HEK293 (cell line): Measurements from ENCODE around the gene WDR70.

Experiments
- HOXA7 ChIP-seq: sonication (generic); formaldehyde crosslinking; IDR thresholded peaks from 2 replicates; pipeline ENCODE4 v1.8.1; 2022; ENCODE audit warnings: missing genetic modification reagents, borderline replicate concordance
- HOXD13 ChIP-seq: sonication (generic); formaldehyde crosslinking; IDR thresholded peaks from 2 replicates; pipeline ENCODE4 v1.8.0; 2022; ENCODE audit warnings: missing genetic modification reagents, borderline replicate concordance
- KLF10 ChIP-seq: fragments of 450-650 bp; IDR thresholded peaks from 2 replicates; pipeline ENCODE4 v1.5.1; 2018; ENCODE audit warnings: missing biosample characterization, mild to moderate bottlenecking, missing genetic modification characterization
- SP3 ChIP-seq: fragments of 450-650 bp; formaldehyde crosslinking; IDR thresholded peaks from 2 replicates; pipeline ENCODE4 v1.5.1; 2016; ENCODE audit warnings: missing biosample characterization, missing genetic modification characterization
- ZIC2 ChIP-seq: fragments of 450-650 bp; formaldehyde crosslinking; IDR thresholded peaks from 2 replicates; pipeline ENCODE4 v1.5.1; 2016; ENCODE audit warnings: missing biosample characterization, missing genetic modification characterization
- ZNF112 ChIP-seq: fragments of 450-650 bp; formaldehyde crosslinking; IDR thresholded peaks from 2 replicates; pipeline ENCODE4 v1.5.0; 2017; ENCODE audit warnings: missing biosample characterization, missing genetic modification characterization
- ZNF138 ChIP-seq: fragments of 450-650 bp; formaldehyde crosslinking; IDR thresholded peaks from 2 replicates; pipeline ENCODE4 v1.5.1; 2016; ENCODE audit warnings: missing biosample characterization, missing genetic modification characterization, borderline replicate concordance
- ZNF155 ChIP-seq: fragments of 450-650 bp; formaldehyde crosslinking; IDR thresholded peaks from 2 replicates; pipeline ENCODE4 v1.5.1; 2016; ENCODE audit warnings: missing biosample characterization, missing genetic modification characterization
- ZNF157 ChIP-seq: fragments of 450-650 bp; formaldehyde crosslinking; IDR thresholded peaks from 2 replicates; pipeline ENCODE4 v1.5.1; 2016; ENCODE audit warnings: missing biosample characterization, missing genetic modification characterization
- ZNF18 ChIP-seq: fragments of 450-650 bp; formaldehyde crosslinking; IDR thresholded peaks from 2 replicates; pipeline ENCODE4 v1.5.1; 2016; ENCODE audit warnings: missing biosample characterization, missing genetic modification characterization
- ZNF184 ChIP-seq: fragments of 450-650 bp; IDR thresholded peaks from 2 replicates; pipeline ENCODE4 v1.5.1; 2018; ENCODE audit warnings: missing biosample characterization, mild to moderate bottlenecking, missing genetic modification characterization
- ZNF19 ChIP-seq: fragments of 450-650 bp; formaldehyde crosslinking; IDR thresholded peaks from 2 replicates; pipeline ENCODE4; 2016; ENCODE audit warnings: missing biosample characterization, missing genetic modification characterization, low read depth
- ZNF292 ChIP-seq: fragments of 450-650 bp; formaldehyde crosslinking; IDR thresholded peaks from 2 replicates; pipeline ENCODE4 v1.5.1; 2016; ENCODE audit warnings: low read depth, missing biosample characterization, missing genetic modification characterization, borderline replicate concordance
- ZNF398 ChIP-seq: fragments of 450-650 bp; formaldehyde crosslinking; IDR thresholded peaks from 2 replicates; pipeline ENCODE4 v1.5.1; 2017; ENCODE audit warnings: missing biosample characterization, missing genetic modification characterization
- ZNF433 ChIP-seq: fragments of 450-650 bp; formaldehyde crosslinking; IDR thresholded peaks from 2 replicates; pipeline ENCODE4 v1.5.1; 2016; ENCODE audit warnings: missing biosample characterization, missing genetic modification characterization, low read depth
- ZNF449 ChIP-seq: fragments of 450-650 bp; formaldehyde crosslinking; IDR thresholded peaks from 2 replicates; pipeline ENCODE4 v1.5.1; 2017; ENCODE audit warnings: missing biosample characterization, mild to moderate bottlenecking, missing genetic modification characterization, moderate library complexity
- ZNF596 ChIP-seq: fragments of 450-650 bp; IDR thresholded peaks from 2 replicates; pipeline ENCODE4 v1.5.0; 2018; ENCODE audit warnings: missing biosample characterization, mild to moderate bottlenecking, missing genetic modification characterization, moderate library complexity
- ZNF600 ChIP-seq: fragments of 450-650 bp; formaldehyde crosslinking; IDR thresholded peaks from 2 replicates; pipeline ENCODE4 v1.5.1; 2016; ENCODE audit warnings: missing biosample characterization, missing genetic modification characterization
- ZNF623 ChIP-seq: fragments of 450-650 bp; formaldehyde crosslinking; IDR thresholded peaks from 2 replicates; pipeline ENCODE4 v1.5.1; 2016; ENCODE audit warnings: missing biosample characterization, missing genetic modification characterization
- ZNF654 ChIP-seq: fragments of 450-650 bp; formaldehyde crosslinking; IDR thresholded peaks from 2 replicates; pipeline ENCODE4 v1.5.1; 2016; ENCODE audit warnings: low read depth, missing biosample characterization, missing genetic modification characterization
- ZNF677 ChIP-seq: fragments of 450-650 bp; IDR thresholded peaks from 2 replicates; pipeline ENCODE4 v1.5.0; 2018; ENCODE audit warnings: missing biosample characterization, mild to moderate bottlenecking, missing genetic modification characterization, moderate library complexity
- ZNF777 ChIP-seq: fragments of 450-650 bp; formaldehyde crosslinking; IDR thresholded peaks from 2 replicates; pipeline ENCODE4 v1.5.1; 2017; ENCODE audit warnings: missing biosample characterization, missing genetic modification characterization, borderline replicate concordance
- ZNF843 ChIP-seq: fragments of 450-650 bp; formaldehyde crosslinking; IDR thresholded peaks from 2 replicates; pipeline ENCODE4 v1.5.1; 2016; ENCODE audit warnings: missing biosample characterization, missing genetic modification characterization
- ZSCAN30 ChIP-seq: fragments of 450-650 bp; IDR thresholded peaks from 2 replicates; pipeline ENCODE4 v1.5.1; 2018; ENCODE audit warnings: missing biosample characterization, mild to moderate bottlenecking, missing genetic modification characterization, moderate library complexity
- ZSCAN4 ChIP-seq: fragments of 450-650 bp; formaldehyde crosslinking; IDR thresholded peaks from 2 replicates; pipeline ENCODE4 v1.5.1; 2017; ENCODE audit warnings: missing biosample characterization, missing genetic modification characterization
- ZSCAN5A ChIP-seq: fragments of 450-650 bp; formaldehyde crosslinking; IDR thresholded peaks from 2 replicates; pipeline ENCODE4 v1.5.1; 2016; ENCODE audit warnings: missing biosample characterization, missing genetic modification characterization
- TF ChIP-seq, protein P1 (sequence below): fragments of 450-650 bp; formaldehyde crosslinking; IDR thresholded peaks from 2 replicates; pipeline ENCODE4 v1.5.1; 2016; ENCODE audit warnings: missing biosample characterization, missing genetic modification characterization, borderline replicate concordance
- TF ChIP-seq, protein P2 (sequence below): fragments of 450-650 bp; IDR thresholded peaks from 2 replicates; pipeline ENCODE4 v1.5.1; 2018; ENCODE audit warnings: missing biosample characterization, mild to moderate bottlenecking, missing genetic modification characterization
- TF ChIP-seq, protein P3 (sequence below): fragments of 450-650 bp; formaldehyde crosslinking; IDR thresholded peaks from 2 replicates; pipeline ENCODE4 v1.5.1; 2016; ENCODE audit warnings: missing biosample characterization, missing genetic modification characterization

The WDR70 gene

GRCh38 chr5:37668524-37669047 is 289.5 kb downstream of the WDR70 start (continued):
- no peak for TF ChIP-seq ZNF433 (tag by site-specific recombination)
- TF ChIP-seq ZNF623 (tag by site-specific recombination) = no peak
- TF ChIP-seq ZNF600 (tag by site-specific recombination) = 0 out of 2 replicates have a peak, but pooled peaks have one; percentile 55
- no peak for TF ChIP-seq ZNF292 (tag by site-specific recombination)
- no peak for TF ChIP-seq ZNF677 (tag by site-specific recombination)
- no peak for TF ChIP-seq ZNF19 (tag by site-specific recombination)
- TF ChIP-seq ZSCAN30 (tag by site-specific recombination) = no peak
- TF ChIP-seq ZNF654 (tag by site-specific recombination) = no peak
- TF ChIP-seq ZNF18 (tag by site-specific recombination) = no peak
- TF ChIP-seq ZNF777 (tag by site-specific recombination) = no peak
- TF ChIP-seq ZNF596 (tag by site-specific recombination) = no peak
- TF ChIP-seq, protein P1, sequence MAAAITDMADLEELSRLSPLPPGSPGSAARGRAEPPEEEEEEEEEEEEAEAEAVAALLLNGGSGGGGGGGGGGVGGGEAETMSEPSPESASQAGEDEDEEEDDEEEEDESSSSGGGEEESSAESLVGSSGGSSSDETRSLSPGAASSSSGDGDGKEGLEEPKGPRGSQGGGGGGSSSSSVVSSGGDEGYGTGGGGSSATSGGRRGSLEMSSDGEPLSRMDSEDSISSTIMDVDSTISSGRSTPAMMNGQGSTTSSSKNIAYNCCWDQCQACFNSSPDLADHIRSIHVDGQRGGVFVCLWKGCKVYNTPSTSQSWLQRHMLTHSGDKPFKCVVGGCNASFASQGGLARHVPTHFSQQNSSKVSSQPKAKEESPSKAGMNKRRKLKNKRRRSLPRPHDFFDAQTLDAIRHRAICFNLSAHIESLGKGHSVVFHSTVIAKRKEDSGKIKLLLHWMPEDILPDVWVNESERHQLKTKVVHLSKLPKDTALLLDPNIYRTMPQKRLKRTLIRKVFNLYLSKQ (tag by site-specific recombination) = no peak
- no peak for TF ChIP-seq ZNF398
- no peak for TF ChIP-seq ZNF138 (tag by site-specific recombination)
- TF ChIP-seq ZIC2 (tag by site-specific recombination) = peak; percentile 70
- TF ChIP-seq, protein P2, sequence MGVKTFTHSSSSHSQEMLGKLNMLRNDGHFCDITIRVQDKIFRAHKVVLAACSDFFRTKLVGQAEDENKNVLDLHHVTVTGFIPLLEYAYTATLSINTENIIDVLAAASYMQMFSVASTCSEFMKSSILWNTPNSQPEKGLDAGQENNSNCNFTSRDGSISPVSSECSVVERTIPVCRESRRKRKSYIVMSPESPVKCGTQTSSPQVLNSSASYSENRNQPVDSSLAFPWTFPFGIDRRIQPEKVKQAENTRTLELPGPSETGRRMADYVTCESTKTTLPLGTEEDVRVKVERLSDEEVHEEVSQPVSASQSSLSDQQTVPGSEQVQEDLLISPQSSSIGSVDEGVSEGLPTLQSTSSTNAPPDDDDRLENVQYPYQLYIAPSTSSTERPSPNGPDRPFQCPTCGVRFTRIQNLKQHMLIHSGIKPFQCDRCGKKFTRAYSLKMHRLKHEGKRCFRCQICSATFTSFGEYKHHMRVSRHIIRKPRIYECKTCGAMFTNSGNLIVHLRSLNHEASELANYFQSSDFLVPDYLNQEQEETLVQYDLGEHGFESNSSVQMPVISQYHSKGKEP (tag by site-specific recombination) = peak; percentile 83
- TF ChIP-seq ZNF184 (tag by site-specific recombination) = peak; percentile 93; the same call in 1 of the 2 replicates
- TF ChIP-seq ZSCAN5A (tag by site-specific recombination) = no peak
- TF ChIP-seq, protein P3, sequence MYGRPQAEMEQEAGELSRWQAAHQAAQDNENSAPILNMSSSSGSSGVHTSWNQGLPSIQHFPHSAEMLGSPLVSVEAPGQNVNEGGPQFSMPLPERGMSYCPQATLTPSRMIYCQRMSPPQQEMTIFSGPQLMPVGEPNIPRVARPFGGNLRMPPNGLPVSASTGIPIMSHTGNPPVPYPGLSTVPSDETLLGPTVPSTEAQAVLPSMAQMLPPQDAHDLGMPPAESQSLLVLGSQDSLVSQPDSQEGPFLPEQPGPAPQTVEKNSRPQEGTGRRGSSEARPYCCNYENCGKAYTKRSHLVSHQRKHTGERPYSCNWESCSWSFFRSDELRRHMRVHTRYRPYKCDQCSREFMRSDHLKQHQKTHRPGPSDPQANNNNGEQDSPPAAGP = 0 out of 2 replicates have a peak, but pooled peaks have one; percentile 13
- TF ChIP-seq ZSCAN4 (tag by site-specific recombination) = no peak
- no peak for TF ChIP-seq HOXA7 (CRISPR knock-in tag)
- 0 out of 2 replicates have a peak, but pooled peaks have one; percentile 21 for TF ChIP-seq KLF10 (tag by site-specific recombination)
- no peak for TF ChIP-seq ZNF843 (tag by site-specific recombination)
- 0 out of 2 replicates have a peak, but pooled peaks have one; percentile 22 for TF ChIP-seq SP3 (tag by site-specific recombination)
- TF ChIP-seq ZNF155 = no peak
- no peak for TF ChIP-seq HOXD13
- no peak for TF ChIP-seq ZNF112 (tag by site-specific recombination)
- TF ChIP-seq ZNF157 = no peak
- no peak for TF ChIP-seq ZNF449 (tag by site-specific recombination)
